ENCODE data around the gene ATF7. TPM values are rescaled to one million over a fixed set of nuclear protein-coding genes. Genes with fewer than 3 reads are reported as not detected.

The ATF7 gene
- polyA plus RNA-seq, 2 of the 4 experiments (the other 2 are of a cell fraction) = 22.9 to 38.9 TPM

DNA sequence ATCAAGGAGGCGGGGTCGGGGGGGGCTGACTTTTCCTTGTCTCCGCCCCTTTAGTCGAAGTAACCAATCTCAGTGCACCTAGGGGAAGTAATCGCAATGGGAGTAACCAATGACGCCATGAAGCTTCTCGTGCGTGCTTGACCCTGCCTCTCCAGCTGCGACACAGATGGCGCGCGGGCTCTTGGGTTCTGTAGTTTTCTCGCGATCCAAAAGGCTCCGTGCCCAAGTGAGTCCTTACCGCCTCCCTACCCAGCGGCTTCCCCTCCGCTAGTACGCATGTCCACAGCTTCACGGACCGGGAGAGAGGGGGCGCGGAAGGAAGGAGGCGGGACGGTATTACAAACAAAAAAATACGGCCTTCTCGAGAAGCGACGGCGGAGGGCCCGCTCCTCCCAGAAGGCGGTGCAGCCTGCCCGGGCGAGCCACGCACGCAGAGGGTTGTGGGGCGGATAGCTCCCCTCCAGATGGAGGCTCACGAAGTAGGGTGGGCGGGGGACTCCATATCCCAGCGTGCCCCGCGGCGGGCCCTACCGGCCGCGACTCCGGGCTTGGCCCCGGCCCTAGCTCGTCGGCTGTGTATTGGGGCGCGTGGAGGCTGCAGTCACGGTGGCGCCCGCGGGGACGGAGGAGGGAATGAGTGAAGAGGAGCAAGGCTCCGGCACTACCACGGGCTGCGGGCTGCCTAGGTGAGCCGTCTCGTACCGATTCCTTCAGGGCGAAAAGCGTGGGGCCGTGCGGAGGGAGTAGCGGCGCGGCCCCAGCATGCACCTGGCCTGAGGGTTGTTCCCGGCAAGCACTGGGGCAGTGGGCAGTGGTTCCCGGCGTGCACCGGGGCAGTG lies 125.2 kb downstream of the ATF7 start, which contains the start of gene TARBP2 (continued):
- TF ChIP-seq, protein P1, sequence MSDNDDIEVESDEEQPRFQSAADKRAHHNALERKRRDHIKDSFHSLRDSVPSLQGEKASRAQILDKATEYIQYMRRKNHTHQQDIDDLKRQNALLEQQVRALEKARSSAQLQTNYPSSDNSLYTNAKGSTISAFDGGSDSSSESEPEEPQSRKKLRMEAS (IDR thresholded peaks at IDR 0.05) = peak; percentile 96
- TF ChIP-seq, protein P2, sequence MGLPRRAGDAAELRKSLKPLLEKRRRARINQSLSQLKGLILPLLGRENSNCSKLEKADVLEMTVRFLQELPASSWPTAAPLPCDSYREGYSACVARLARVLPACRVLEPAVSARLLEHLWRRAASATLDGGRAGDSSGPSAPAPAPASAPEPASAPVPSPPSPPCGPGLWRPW (IDR thresholded peaks at IDR 0.05) = no peak
- TF ChIP-seq ZNF302 (CRISPR knock-in tag; IDR thresholded peaks at IDR 0.05) (no peak; the same call in 1 of the 2 replicates), TFCP2L1 (CRISPR knock-in tag; IDR thresholded peaks at IDR 0.05) (peak; percentile 88), RCOR1 (IDR thresholded peaks at IDR 0.05; ENCODE audit: low read depth, low read length) (no peak), SMC3 (IDR thresholded peaks at IDR 0.05) (no peak), CHD4 (IDR thresholded peaks at IDR 0.05; ENCODE audit: borderline replicate concordance) (no peak), CBX8 (IDR thresholded peaks at IDR 0.05) (no peak), FOSB (CRISPR knock-in tag; IDR thresholded peaks at IDR 0.05) (peak; percentile 63; the same call in 1 of the 2 replicates), HDAC2 (IDR thresholded peaks at IDR 0.05) (no peak), FOXS1 (CRISPR knock-in tag; IDR thresholded peaks at IDR 0.05) (0 out of 2 replicates have a peak, but pooled peaks have one; percentile 58), RFX5 (IDR thresholded peaks at IDR 0.05) (peak; percentile 76), NFE2L2 (conservative IDR thresholded peaks at IDR 0.05; ENCODE audit: low read length) (no peak), POLR2A (IDR thresholded peaks at IDR 0.05; ENCODE audit: low read length) (peak; percentile 72), ESRRA (IDR thresholded peaks at IDR 0.05; ENCODE audit: borderline replicate concordance, low read length) (no peak), MYC (IDR thresholded peaks at IDR 0.05; ENCODE audit: borderline replicate concordance, low read length) (peak; percentile 82), FOSL2 (IDR thresholded peaks at IDR 0.05) (no peak), FOSL2 (CRISPR knock-in tag; IDR thresholded peaks at IDR 0.05) (no peak), EP300 (IDR thresholded peaks at IDR 0.05) (no peak), CBX2 (IDR thresholded peaks at IDR 0.05; ENCODE audit: borderline replicate concordance, low read depth) (no peak), TP53 (CRISPR knock-in tag; IDR thresholded peaks at IDR 0.05) (peak; percentile 83), RNF2 (IDR thresholded peaks at IDR 0.05; ENCODE audit: borderline replicate concordance, low read depth) (no peak), HOXB13 (CRISPR knock-in tag; IDR thresholded peaks at IDR 0.05; ENCODE audit: low read depth) (peak; percentile 84; the same call in 1 of the 2 replicates), SREBF2 (IDR thresholded peaks at IDR 0.05) (no peak), EHF (CRISPR knock-in tag; IDR thresholded peaks at IDR 0.05) (peak; percentile 91), NR3C1 (IDR thresholded peaks at IDR 0.05) (no peak), JUNB (IDR thresholded peaks at IDR 0.05) (no peak), HEYL (CRISPR knock-in tag; IDR thresholded peaks at IDR 0.05) (peak; percentile 93), CHD2 (IDR thresholded peaks at IDR 0.05; ENCODE audit: low read length, partially characterized antibody) (no peak), ZC3H11A (IDR thresholded peaks at IDR 0.05) (no peak), KDM5A (IDR thresholded peaks at IDR 0.05) (peak; percentile 37; the same call in 1 of the 2 replicates), RAD21 (conservative IDR thresholded peaks at IDR 0.05 in 1 of 2, IDR thresholded peaks at IDR 0.05 in 1 of 2) (no peak), KDM1A (IDR thresholded peaks at IDR 0.05; ENCODE audit: low read depth) (no peak), MAFK (IDR thresholded peaks at IDR 0.05; ENCODE audit: partially characterized antibody) (no peak), HOXA7 (CRISPR knock-in tag; IDR thresholded peaks at IDR 0.05) (no peak; the same call in 1 of the 2 replicates)
- TF ChIP-seq, protein P3, sequence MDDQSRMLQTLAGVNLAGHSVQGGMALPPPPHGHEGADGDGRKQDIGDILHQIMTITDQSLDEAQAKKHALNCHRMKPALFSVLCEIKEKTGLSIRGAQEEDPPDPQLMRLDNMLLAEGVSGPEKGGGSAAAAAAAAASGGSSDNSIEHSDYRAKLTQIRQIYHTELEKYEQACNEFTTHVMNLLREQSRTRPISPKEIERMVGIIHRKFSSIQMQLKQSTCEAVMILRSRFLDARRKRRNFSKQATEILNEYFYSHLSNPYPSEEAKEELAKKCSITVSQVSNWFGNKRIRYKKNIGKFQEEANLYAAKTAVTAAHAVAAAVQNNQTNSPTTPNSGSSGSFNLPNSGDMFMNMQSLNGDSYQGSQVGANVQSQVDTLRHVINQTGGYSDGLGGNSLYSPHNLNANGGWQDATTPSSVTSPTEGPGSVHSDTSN (IDR thresholded peaks at IDR 0.05) = peak; percentile 59; the same call in 1 of the 2 replicates
- TF ChIP-seq, protein P4, sequence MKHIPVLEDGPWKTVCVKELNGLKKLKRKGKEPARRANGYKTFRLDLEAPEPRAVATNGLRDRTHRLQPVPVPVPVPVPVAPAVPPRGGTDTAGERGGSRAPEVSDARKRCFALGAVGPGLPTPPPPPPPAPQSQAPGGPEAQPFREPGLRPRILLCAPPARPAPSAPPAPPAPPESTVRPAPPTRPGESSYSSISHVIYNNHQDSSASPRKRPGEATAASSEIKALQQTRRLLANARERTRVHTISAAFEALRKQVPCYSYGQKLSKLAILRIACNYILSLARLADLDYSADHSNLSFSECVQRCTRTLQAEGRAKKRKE (CRISPR knock-in tag; IDR thresholded peaks at IDR 0.05; ENCODE audit: low read depth) = peak; percentile 83; the same call in 1 of the 2 replicates
- TF ChIP-seq, protein P5, sequence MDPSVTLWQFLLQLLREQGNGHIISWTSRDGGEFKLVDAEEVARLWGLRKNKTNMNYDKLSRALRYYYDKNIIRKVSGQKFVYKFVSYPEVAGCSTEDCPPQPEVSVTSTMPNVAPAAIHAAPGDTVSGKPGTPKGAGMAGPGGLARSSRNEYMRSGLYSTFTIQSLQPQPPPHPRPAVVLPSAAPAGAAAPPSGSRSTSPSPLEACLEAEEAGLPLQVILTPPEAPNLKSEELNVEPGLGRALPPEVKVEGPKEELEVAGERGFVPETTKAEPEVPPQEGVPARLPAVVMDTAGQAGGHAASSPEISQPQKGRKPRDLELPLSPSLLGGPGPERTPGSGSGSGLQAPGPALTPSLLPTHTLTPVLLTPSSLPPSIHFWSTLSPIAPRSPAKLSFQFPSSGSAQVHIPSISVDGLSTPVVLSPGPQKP (IDR thresholded peaks at IDR 0.05; ENCODE audit: low read depth, low read length) = no peak
- TF ChIP-seq, protein P6, sequence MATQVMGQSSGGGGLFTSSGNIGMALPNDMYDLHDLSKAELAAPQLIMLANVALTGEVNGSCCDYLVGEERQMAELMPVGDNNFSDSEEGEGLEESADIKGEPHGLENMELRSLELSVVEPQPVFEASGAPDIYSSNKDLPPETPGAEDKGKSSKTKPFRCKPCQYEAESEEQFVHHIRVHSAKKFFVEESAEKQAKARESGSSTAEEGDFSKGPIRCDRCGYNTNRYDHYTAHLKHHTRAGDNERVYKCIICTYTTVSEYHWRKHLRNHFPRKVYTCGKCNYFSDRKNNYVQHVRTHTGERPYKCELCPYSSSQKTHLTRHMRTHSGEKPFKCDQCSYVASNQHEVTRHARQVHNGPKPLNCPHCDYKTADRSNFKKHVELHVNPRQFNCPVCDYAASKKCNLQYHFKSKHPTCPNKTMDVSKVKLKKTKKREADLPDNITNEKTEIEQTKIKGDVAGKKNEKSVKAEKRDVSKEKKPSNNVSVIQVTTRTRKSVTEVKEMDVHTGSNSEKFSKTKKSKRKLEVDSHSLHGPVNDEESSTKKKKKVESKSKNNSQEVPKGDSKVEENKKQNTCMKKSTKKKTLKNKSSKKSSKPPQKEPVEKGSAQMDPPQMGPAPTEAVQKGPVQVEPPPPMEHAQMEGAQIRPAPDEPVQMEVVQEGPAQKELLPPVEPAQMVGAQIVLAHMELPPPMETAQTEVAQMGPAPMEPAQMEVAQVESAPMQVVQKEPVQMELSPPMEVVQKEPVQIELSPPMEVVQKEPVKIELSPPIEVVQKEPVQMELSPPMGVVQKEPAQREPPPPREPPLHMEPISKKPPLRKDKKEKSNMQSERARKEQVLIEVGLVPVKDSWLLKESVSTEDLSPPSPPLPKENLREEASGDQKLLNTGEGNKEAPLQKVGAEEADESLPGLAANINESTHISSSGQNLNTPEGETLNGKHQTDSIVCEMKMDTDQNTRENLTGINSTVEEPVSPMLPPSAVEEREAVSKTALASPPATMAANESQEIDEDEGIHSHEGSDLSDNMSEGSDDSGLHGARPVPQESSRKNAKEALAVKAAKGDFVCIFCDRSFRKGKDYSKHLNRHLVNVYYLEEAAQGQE (IDR thresholded peaks at IDR 0.05) = no peak
